Smooth muscle cell (in vitro differentiated cells): ENCODE results near the gene DHRS13. TPM values are rescaled to one million over a fixed set of nuclear protein-coding genes. Genes with fewer than 3 reads are reported as not detected.

Experiments
- DNase-seq: peaks from one replicate; lab custom pipeline; 2025; ENCODE audit not compliant: unreplicated experiment; lab: John Stamatoyannopoulos, UW
- H2AFZ ChIP-seq: fragments of 200-600 bp; sonication (generic); 2 replicates; pipeline ENCODE4 v1.6.0; 2016; ENCODE audit warnings: antibody characterized with exemption, low read depth, mild to moderate bottlenecking
- H3F3A ChIP-seq: fragments of 200-600 bp; sonication (generic); 2 replicates; pipeline ENCODE4 v1.6.0; 2017; ENCODE audit warnings: antibody characterized with exemption, low read depth
- H3K27ac ChIP-seq: fragments of 200-600 bp; sonication (generic); 2 replicates; pipeline ENCODE4 v1.5.1; 2016; ENCODE audit warnings: low read depth, mild to moderate bottlenecking
- H3K27me3 ChIP-seq: fragments of 200-600 bp; sonication (generic); 2 replicates; pipeline ENCODE4 v1.6.1; 2016; ENCODE audit warnings: low read depth, mild to moderate bottlenecking
- H3K36me3 ChIP-seq: fragments of 200-600 bp; sonication (generic); 2 replicates; pipeline ENCODE4 v1.5.1; 2016; ENCODE audit warnings: low read depth
- H3K4me1 ChIP-seq: fragments of 200-600 bp; sonication (generic); 2 replicates; pipeline ENCODE4 v1.5.1; 2016; ENCODE audit warnings: low read depth
- H3K4me2 ChIP-seq: fragments of 200-600 bp; sonication (generic); 2 replicates; pipeline ENCODE4 v1.6.0; 2016; ENCODE audit warnings: mild to moderate bottlenecking
- H3K4me3 ChIP-seq: fragments of 200-600 bp; sonication (generic); 2 replicates; pipeline ENCODE4 v1.5.1; 2016; ENCODE audit warnings: mild to moderate bottlenecking
- H3K79me2 ChIP-seq: fragments of 200-600 bp; sonication (generic); 2 replicates; pipeline ENCODE4 v1.6.0; 2016; ENCODE audit warnings: low read depth, mild to moderate bottlenecking
- H3K9ac ChIP-seq: fragments of 200-600 bp; sonication (generic); 2 replicates; pipeline ENCODE4 v1.6.0; 2016; ENCODE audit warnings: low read depth
- H3K9me3 ChIP-seq: fragments of 200-600 bp; sonication (generic); replicated peaks from 2 replicates; pipeline ENCODE4 v1.5.1; 2016; ENCODE audit warnings: low read depth
- H4K20me1 ChIP-seq: fragments of 200-600 bp; sonication (generic); 2 replicates; pipeline ENCODE4 v1.6.0; 2016; ENCODE audit warnings: low read depth
- CTCF ChIP-seq: fragments of 200-600 bp; sonication (generic); IDR thresholded peaks from 2 replicates; pipeline ENCODE4 v1.5.1; 2017; ENCODE audit warnings: borderline replicate concordance, mild to moderate bottlenecking, antibody characterized with exemption; ENCODE audit not compliant: insufficient read depth, poor library complexity, severe bottlenecking
- WGBS: methylation state at CpG from one replicate; pipeline ENCODE4 v1.1.7; 2016; ENCODE audit warnings: low lambda C conversion rate; 5-methylcytosine and 5-hydroxymethylcytosine counted together
- polyA plus RNA-seq: library from polyadenylated mRNA; unstranded; fragments of >200 nt; fragmentation: Nextera tagmentation; extraction: Ambion mirVana; gene quantifications from 2 replicates; pipeline ENCODE4 v1.2.1, GENCODE V29; 2016
- total RNA-seq: library from RNA; depleted of rRNA; stranded (reverse); fragments of >200 nt; gene quantifications from 2 replicates; pipeline ENCODE4 v1.2.3, GENCODE V29; 2014

Gene DHRS13
- total and polyA plus RNA-seq, 2 experiments from 2014 or later: 6.0 to 10.1 TPM

GRCh38 chr17:28882154-28882895 is 20.6 kb downstream of the DHRS13 start:
- H2AFZ ChIP-seq: no peak overlapping the region
- no peaks in the 10 kb centered on the region for H4K20me1 ChIP-seq
- no peak overlapping the region for H3K27ac ChIP-seq
- H3F3A ChIP-seq: no peaks in the 10 kb centered on the region
- H3K4me3 ChIP-seq: no peak overlapping the region
- 96% methylated on average over 18 of the region's 18 CpGs for WGBS
- no peaks in the 10 kb centered on the region for H3K4me1 ChIP-seq
- H3K36me3 ChIP-seq: no peaks in the 10 kb centered on the region
- no peaks in the 10 kb centered on the region for H3K27me3 ChIP-seq
- DNase-seq: no peak
- TF ChIP-seq CTCF: no peak
- H3K79me2 ChIP-seq: no peaks in the 10 kb centered on the region
- H3K4me2 ChIP-seq: no peak overlapping the region
- H3K9ac ChIP-seq: no peak overlapping the region
- H3K9me3 ChIP-seq: no peaks in the 10 kb centered on the region

- no peak for TF ChIP-seq CTCF
- Histone ChIP-seq H3K36me3 (no peaks in the 10 kb centered on the region), H3K27me3 (no peaks in the 10 kb centered on the region), H3K4me2 (no peak overlapping the region), H3K9me3 (no peaks in the 10 kb centered on the region), H4K20me1 (no peaks in the 10 kb centered on the region), H3K4me3 (no peak overlapping the region), H3K4me1 (no peaks in the 10 kb centered on the region), H3K27ac (no peak overlapping the region), H2AFZ (no peak overlapping the region), H3F3A (no peaks in the 10 kb centered on the region), H3K79me2 (no peaks in the 10 kb centered on the region), H3K9ac (no peak overlapping the region)
- DNase-seq: no peak
- WGBS: 95% methylated on average over 17 of the region's 17 CpGs
Measured at GRCh38 chr17:28881533-28882056, 21.3 kb downstream of the DHRS13 start.

GRCh38 chr17:28880572-28880945 is 22.3 kb downstream of the DHRS13 start:
- H3K36me3 ChIP-seq: no peaks in the 10 kb centered on the region
- H4K20me1 ChIP-seq: no peaks in the 10 kb centered on the region
- H3K9ac ChIP-seq: no peak overlapping the region
- 95% methylated on average over 10 of the region's 10 CpGs for WGBS
- H2AFZ ChIP-seq: no peak overlapping the region
- no peak overlapping the region for H3K4me3 ChIP-seq
- H3K79me2 ChIP-seq: no peaks in the 10 kb centered on the region
- DNase-seq: no peak
- H3K4me1 ChIP-seq: no peaks in the 10 kb centered on the region
- H3F3A ChIP-seq: no peaks in the 10 kb centered on the region
- H3K9me3 ChIP-seq: no peaks in the 10 kb centered on the region
- H3K27me3 ChIP-seq: no peaks in the 10 kb centered on the region
- no peak overlapping the region for H3K4me2 ChIP-seq
- TF ChIP-seq CTCF: no peak
- no peak overlapping the region for H3K27ac ChIP-seq

GRCh38 chr17:28879886-28880571 is 22.9 kb downstream of the DHRS13 start:
- 84% methylated on average over 9 of the region's 9 CpGs for WGBS
- H3K4me3 ChIP-seq: no peak overlapping the region

More at GRCh38 chr17:28879886-28880571, 22.9 kb downstream of the DHRS13 start:
- no peaks in the 10 kb centered on the region for H3K79me2 ChIP-seq
- no peaks in the 10 kb centered on the region for H3K4me1 ChIP-seq
- no peak overlapping the region for H3K27ac ChIP-seq
- H3K27me3 ChIP-seq: no peaks in the 10 kb centered on the region
- H2AFZ ChIP-seq: no peak overlapping the region
- no peak for DNase-seq
- no peak overlapping the region for H3K4me2 ChIP-seq
- no peaks in the 10 kb centered on the region for H3F3A ChIP-seq
- TF ChIP-seq CTCF: no peak
- no peaks in the 10 kb centered on the region for H3K9me3 ChIP-seq
- no peaks in the 10 kb centered on the region for H4K20me1 ChIP-seq
- H3K9ac ChIP-seq: no peak overlapping the region
- H3K36me3 ChIP-seq: no peaks in the 10 kb centered on the region
